ENCODE measurements around the gene ABHD17A. TPM values are rescaled to one million over a fixed set of nuclear protein-coding genes. Genes with fewer than 3 reads are reported as not detected.

The ABHD17A gene
- total and polyA plus RNA-seq, 9 of the 15 experiments (the other 6 are each of a cell fraction or from before 2014, with no cell fraction given), result 0.04 to 135 (median 21.8) TPM; not detected in 1

GRCh38 chr19:1883784-1884183, 1.5 kb downstream of the ABHD17A start:
- in situ Hi-C loops (cut with MboI) (no loop called here), intact Hi-C loops (cut with micrococcal nuclease) (no loop called here)
- 56% methylated on average over 8 of the region's 8 CpGs for WGBS (ENCODE audit: insufficient coverage, low coverage, missing lambda C conversion rate)
- Histone ChIP-seq H3K4me1 (replicated peaks in 1 of 2; ENCODE audit: control insufficient read depth in 2 of 2, insufficient read depth in 2 of 2, low read length in 2 of 2) (peaks cover 31 to 77% of the 10 kb centered on the region in 2 experiments), H3K79me2 (ENCODE audit: control insufficient read depth, insufficient read depth, low read length) (peaks cover 46% of the 10 kb centered on the region), H2AFZ (ENCODE audit: low read depth, low read length) (no peak overlapping the region), H4K20me1 (replicated peaks; ENCODE audit: control insufficient read depth, insufficient read depth, low read length) (peaks cover 37% of the 10 kb centered on the region; the same call in 1 of the 2 replicates), H3K4me3 (peak overlapping the region; percentile 91), H3K27ac (ENCODE audit: extremely low read depth, low read depth, low read length) (peak overlapping the region; percentile 74; the same call in 1 of the 3 replicates), H3K4me2 (ENCODE audit: insufficient read depth, low read length) (peak overlapping the region; percentile 90), H3K9me3 (replicated peaks; ENCODE audit: control insufficient read depth, insufficient read depth, low read depth, low read length) (no peaks in the 10 kb centered on the region), H3K27me3 (ENCODE audit: control insufficient read depth in 2 of 2, insufficient read depth in 2 of 2, low read length in 2 of 2) (no peaks in the 10 kb centered on the region), H3K9ac (ENCODE audit: insufficient read depth in 1 of 2, low read depth in 2 of 2, low read length in 2 of 2) (peak overlapping the region; percentile 89 to 99; a peak in 3 of 4 replicates), H3K36me3 (ENCODE audit: control insufficient read depth, insufficient read depth, low read length) (peaks cover 27% of the 10 kb centered on the region; the same call in 2 of the 3 replicates), H3K9me1 (ENCODE audit: control insufficient read depth, insufficient read depth, low read length) (peaks cover 14% of the 10 kb centered on the region)
- FAIRE-seq (no peak), DNase-seq (ENCODE audit: extremely low read depth in 1 of 4, low spot score in 3 of 4) (no peak), ATAC-seq (no peak)
- POLR2A ChIA-PET, result interaction anchor here (0.9 to 1.4 kb wide), 2 partner anchors 9 to 14 kb away, joined by 5 read pairs; no protein-coding TSS in a partner anchor
- no peak for TF ChIP-seq FOXJ3 (CRISPR knock-in tag; IDR thresholded peaks at IDR 0.05)
- TF ChIP-seq POLR2A (conservative IDR thresholded peaks at IDR 0.05), result 0 out of 2 replicates have a peak, but pooled peaks have one; percentile 0
- TSS peak; percentile 71 for BruUV-seq (replicated peaks)
- CTCF ChIA-PET (ENCODE audit: low intra/inter-chr PET ratio), result no interaction called here

GRCh38 chr19:1882786-1883692, 2.3 kb downstream of the ABHD17A start:
- Histone ChIP-seq H3K9ac (ENCODE audit: insufficient read depth in 1 of 2, low read depth in 2 of 2, low read length in 2 of 2) (peak overlapping the region; percentile 24 to 99; a peak in 3 of 4 replicates), H3K4me1 (replicated peaks in 1 of 2; ENCODE audit: control insufficient read depth in 2 of 2, insufficient read depth in 2 of 2, low read length in 2 of 2) (peaks cover 31 to 76% of the 10 kb centered on the region in 2 experiments), H2AFZ (ENCODE audit: low read depth, low read length) (no peak overlapping the region), H3K36me3 (ENCODE audit: control insufficient read depth, insufficient read depth, low read length) (peaks cover 27% of the 10 kb centered on the region; the same call in 2 of the 3 replicates), H3K4me2 (ENCODE audit: insufficient read depth, low read length) (peak overlapping the region; percentile 90), H3K27ac (ENCODE audit: extremely low read depth, low read depth, low read length) (peak overlapping the region; percentile 37; the same call in 2 of the 3 replicates), H3K27me3 (ENCODE audit: control insufficient read depth in 2 of 2, insufficient read depth in 2 of 2, low read length in 2 of 2) (no peaks in the 10 kb centered on the region), H3K4me3 (peak overlapping the region; percentile 91; the same call in 1 of the 2 replicates), H3K9me1 (ENCODE audit: control insufficient read depth, insufficient read depth, low read length) (peaks cover 14% of the 10 kb centered on the region), H3K9me3 (replicated peaks; ENCODE audit: control insufficient read depth, insufficient read depth, low read depth, low read length) (no peaks in the 10 kb centered on the region), H4K20me1 (replicated peaks; ENCODE audit: control insufficient read depth, insufficient read depth, low read length) (peaks cover 37% of the 10 kb centered on the region; the same call in 1 of the 2 replicates), H3K79me2 (ENCODE audit: control insufficient read depth, insufficient read depth, low read length) (peaks cover 46% of the 10 kb centered on the region)
- ChIA-PET CTCF (ENCODE audit: low intra/inter-chr PET ratio) (no interaction called here), POLR2A (interaction anchor here (0.6 to 1.4 kb wide), 4 partner anchors 8 to 152 kb away, joined by 3 to 5 read pairs (median 4); no protein-coding TSS in a partner anchor)
- 60% methylated on average over 24 of the region's 25 CpGs for WGBS (ENCODE audit: insufficient coverage, low coverage, missing lambda C conversion rate)
- ATAC-seq (no peak), FAIRE-seq (no peak), DNase-seq (ENCODE audit: extremely low read depth in 1 of 4, low spot score in 3 of 4) (no peak)
- intact Hi-C loops (cut with micrococcal nuclease) (no loop called here), in situ Hi-C loops (cut with MboI) (no loop called here)
- no peak for TF ChIP-seq ZFP91 (CRISPR knock-in tag; IDR thresholded peaks at IDR 0.05)
- TF ChIP-seq ZNF445 (CRISPR knock-in tag; IDR thresholded peaks at IDR 0.05; ENCODE audit: low read depth), result no peak
- peak; percentile 18; the same call in 1 of the 2 replicates for TF ChIP-seq ZNF316 (IDR thresholded peaks at IDR 0.05)
- TF ChIP-seq POLR2G (IDR thresholded peaks at IDR 0.05; ENCODE audit: low read depth, low read length), result 0 out of 2 replicates have a peak, but pooled peaks have one; percentile 17
- BruUV-seq (replicated peaks), result no TSS peak

All from K562 (cell line).